ENCODE results near the gene CXCL8.

GRCh38 chr4:73734530-73735001 is 5.8 kb upstream of the CXCL8 start:
- TF ChIP-seq, protein P1, sequence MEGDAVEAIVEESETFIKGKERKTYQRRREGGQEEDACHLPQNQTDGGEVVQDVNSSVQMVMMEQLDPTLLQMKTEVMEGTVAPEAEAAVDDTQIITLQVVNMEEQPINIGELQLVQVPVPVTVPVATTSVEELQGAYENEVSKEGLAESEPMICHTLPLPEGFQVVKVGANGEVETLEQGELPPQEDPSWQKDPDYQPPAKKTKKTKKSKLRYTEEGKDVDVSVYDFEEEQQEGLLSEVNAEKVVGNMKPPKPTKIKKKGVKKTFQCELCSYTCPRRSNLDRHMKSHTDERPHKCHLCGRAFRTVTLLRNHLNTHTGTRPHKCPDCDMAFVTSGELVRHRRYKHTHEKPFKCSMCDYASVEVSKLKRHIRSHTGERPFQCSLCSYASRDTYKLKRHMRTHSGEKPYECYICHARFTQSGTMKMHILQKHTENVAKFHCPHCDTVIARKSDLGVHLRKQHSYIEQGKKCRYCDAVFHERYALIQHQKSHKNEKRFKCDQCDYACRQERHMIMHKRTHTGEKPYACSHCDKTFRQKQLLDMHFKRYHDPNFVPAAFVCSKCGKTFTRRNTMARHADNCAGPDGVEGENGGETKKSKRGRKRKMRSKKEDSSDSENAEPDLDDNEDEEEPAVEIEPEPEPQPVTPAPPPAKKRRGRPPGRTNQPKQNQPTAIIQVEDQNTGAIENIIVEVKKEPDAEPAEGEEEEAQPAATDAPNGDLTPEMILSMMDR (IDR thresholded peaks at IDR 0.05) = no peak
- no peak for TF ChIP-seq MXI1 (IDR thresholded peaks at IDR 0.05; ENCODE audit: low read depth, low read length)
- no peak for TF ChIP-seq POLR2AphosphoS5 (IDR thresholded peaks at IDR 0.05; ENCODE audit: low read depth, low read length)
- no peak for TF ChIP-seq CHD2 (IDR thresholded peaks at IDR 0.05; ENCODE audit: low read length, partially characterized antibody)
- TF ChIP-seq RCOR1 (IDR thresholded peaks at IDR 0.05; ENCODE audit: low read length) = no peak
- no peak for TF ChIP-seq TAF1 (IDR thresholded peaks at IDR 0.05; ENCODE audit: borderline replicate concordance, low read depth, low read length)
- TF ChIP-seq NFIC (IDR thresholded peaks at IDR 0.05; ENCODE audit: borderline replicate concordance) = no peak
- TF ChIP-seq, protein P2, sequence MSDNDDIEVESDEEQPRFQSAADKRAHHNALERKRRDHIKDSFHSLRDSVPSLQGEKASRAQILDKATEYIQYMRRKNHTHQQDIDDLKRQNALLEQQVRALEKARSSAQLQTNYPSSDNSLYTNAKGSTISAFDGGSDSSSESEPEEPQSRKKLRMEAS (IDR thresholded peaks at IDR 0.05; ENCODE audit: low read depth) = no peak
- TF ChIP-seq FOXJ3 (CRISPR knock-in tag; IDR thresholded peaks at IDR 0.05) = no peak
- TF ChIP-seq EP300 (IDR thresholded peaks at IDR 0.05; ENCODE audit: borderline replicate concordance in 1 of 2, low read depth in 1 of 2, low read length in 1 of 2) = no peak
